NCI-H524 (cell line): Measurements from ENCODE around the gene ULK3.

Experiments used
- DNase-seq, 2 experiments: peaks; one replicate each; lab custom pipeline; 2025; lab: John Stamatoyannopoulos, UW

Gene ULK3

DNA sequence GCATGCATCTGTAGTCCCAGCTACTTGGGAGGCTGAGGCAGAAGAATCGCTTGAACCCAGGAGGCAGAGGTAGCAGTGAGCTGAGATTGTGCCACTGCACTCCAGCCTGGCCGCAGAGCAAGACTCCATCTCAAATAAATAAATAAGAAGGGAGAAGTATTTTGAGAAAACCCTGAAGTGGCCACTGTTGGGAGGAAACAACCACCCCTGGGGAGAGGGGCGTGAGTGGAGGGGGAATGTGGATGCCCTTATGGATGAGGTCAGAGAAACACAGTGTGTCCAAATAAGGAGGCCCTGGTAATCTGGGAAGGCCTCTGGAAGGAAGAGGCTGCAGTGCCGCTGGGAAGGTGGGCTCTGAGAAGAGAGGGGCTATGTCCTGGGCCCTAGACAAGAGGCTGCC lies 20.7 kb downstream of the ULK3 start:
- DNase-seq = no peak

DNA sequence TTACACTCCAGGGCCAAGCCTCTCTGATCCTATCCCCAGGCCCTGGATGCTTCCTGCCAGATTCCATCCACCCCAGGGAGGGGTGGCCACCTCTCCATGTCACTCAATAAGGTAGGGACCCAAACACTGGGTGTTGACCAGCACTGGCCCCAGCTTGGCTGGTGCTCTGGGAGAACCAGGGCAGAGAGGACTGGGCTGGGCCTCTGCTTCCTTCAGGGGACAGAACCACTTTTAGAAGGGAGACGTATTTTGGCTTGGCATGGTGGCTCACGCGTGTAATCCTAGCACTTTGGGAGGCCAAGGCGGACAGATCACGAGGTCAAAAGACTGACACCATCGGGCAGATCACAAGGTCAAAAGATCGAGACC lies 21.2 kb downstream of the ULK3 start:
- no peak for DNase-seq

DNA sequence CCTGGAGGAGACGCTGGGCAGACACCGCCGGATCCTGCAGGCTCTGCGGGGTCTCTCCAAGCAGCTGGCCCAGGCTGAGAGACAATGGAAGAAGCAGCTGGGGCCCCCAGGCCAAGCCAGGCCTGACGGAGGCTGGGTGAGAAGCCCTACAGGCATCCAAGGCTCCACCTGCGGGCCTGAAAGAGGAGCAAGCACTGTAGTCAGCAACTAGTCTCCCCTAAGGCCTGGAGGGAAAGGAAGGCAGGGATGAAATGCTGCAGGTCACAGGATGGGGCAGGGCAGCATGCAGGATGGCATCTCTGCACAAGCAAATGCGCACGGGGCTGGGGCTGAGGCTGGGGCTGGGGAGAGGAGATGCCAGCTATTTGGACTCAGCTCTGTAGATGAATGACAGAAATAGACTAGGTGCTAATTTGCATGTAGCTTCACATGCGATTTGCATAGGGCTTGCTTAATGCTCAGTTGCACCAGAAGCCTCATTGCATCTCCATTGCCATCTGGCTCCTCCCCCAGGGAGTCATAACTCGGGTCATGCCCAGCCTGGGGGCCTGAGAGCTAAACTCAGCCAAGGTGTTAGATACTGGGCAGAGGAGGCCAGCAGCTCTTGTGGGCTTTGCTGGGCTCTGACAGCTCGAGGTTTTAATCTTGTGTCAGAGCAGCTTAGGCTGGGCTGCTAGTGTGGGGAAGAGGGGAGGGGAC lies 21.7 kb downstream of the ULK3 start:
- DNase-seq = peak; percentile 54 to 87

DNA sequence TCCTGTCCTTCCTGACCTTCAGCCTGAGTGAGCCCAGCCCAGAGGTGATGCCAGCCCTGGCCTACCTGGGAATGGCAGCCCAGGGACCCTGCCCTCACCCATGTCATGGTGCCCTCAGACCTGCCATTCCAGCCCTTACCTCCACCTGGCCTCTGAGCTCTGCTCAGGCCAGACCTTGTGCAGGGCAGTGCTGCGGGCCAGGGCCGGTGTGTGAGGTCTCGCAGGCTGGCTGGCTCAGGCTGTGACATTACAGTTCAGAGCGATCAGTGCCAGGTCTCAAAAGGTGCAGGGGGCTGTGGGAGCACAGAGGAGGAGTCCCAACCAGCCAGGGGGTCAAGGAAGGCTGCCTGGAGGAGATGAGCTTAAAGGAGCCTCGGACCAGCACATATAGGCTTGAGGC lies 22.9 kb downstream of the ULK3 start:
- no peak for DNase-seq

DNA sequence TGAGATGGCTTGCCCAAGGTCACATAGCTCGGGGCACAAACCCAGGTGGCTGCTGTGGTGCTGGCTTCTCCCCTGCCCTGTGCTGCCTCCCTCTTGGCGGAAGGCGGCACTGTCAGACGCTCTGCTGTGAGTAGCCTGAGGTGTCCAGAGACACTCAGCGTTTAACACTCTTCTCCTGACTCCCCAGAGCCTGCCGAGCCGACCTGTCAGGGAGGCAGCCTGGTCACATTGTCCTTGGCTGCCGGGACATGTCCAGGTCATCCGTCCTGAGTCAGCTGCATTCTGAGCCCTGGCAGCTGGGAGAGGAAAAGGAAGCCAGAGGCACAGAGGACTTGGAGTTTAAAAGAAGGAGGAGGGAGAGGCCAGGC lies 25.6 kb downstream of the ULK3 start:
- peak in 1 of 2 experiments; percentile 27 for DNase-seq

DNA sequence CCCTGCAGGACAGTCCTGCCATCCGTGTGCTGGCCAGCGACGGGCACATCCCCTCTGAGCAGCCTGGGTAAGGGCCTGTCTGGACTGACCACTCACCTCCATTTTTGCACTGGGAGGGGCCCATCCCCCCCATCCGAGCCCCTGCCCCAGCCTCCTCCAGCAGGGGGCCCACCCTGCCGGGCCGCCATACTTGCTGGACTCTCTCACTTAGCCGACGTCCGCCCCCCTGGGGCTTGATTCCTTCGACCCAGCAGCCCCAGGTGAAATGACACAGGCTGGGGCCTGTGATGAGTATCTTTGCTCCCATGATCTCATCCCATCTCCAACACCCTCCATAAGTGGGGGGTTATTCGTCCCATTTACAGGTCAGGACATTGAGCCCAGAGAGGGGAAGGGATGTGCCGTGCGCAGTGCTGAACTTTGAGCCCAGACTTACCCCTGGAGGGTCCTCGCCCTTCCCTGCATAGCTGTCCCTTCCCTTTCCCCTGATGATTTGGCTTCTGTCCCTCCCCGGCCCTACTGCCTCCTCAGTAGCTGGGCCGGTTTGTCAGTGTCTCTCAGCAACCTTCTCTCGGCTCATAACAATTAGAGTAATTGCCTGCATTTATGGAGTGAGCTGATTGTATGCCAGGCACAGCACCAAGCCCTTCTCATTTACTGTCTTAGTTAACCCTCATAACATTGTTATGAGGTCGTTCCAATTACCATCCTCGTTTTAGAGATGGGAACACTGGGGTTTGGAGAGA lies 26.2 kb downstream of the ULK3 start:
- DNase-seq = no peak

DNA sequence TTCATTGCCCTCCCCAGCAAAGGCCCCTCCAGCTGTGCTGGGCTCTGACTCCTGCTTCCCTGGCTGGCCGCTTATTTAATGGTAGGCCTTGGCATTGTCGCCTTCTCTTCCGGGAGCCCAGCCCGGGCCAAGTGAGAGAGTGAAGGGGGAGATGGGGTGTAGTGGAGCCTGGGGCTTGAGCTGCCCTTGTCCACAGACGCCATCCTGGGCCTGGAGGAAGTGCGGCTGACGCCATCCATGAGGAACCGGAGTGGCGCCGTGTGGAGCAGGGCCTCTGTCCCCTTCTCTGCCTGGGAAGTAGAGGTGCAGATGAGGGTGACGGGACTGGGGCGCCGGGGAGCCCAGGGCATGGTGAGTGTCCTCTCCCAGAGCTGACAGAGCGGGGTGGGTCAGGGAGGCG lies 27.0 kb downstream of the ULK3 start:
- no peak for DNase-seq

DNA sequence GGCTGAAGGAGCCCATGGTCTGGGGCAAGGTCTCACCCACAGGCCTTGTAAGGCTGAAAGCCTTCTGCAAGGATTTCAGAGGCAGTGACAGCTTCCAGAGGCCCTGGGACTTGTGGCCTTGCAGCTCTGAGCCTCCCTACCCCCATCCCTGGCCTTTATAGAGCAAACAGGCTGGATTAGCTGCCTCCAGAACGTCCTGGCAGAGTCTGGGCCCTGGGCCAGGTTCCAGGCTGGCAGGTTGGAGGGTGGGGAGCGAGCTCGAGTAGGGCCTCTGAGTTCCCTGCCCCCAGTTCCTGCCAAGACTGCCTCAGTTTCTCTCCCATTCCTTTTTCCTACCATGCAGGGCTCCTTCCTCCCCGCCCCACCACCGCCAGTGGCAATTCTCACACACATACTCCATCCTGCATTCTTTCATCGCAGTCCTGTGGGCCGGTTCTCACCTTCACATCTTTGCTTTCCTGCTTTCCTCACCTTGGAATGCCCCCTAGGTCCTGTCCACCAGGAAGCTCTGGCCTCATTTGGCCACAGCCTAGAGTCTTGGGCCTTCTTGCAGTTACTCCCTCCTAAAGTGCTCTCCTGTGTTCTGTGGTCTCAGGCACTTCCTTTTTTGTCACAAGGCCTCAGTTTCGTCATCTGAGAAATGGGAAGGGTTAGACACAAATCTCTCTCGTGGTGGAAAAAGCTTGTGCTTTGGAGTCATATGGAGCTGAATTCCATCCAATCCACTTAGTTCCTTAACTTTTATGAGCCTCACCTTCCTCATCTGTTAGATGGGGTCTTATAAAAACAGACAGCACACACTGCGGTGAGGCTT lies 27.6 kb downstream of the ULK3 start:
- DNase-seq = peak in 1 of 2 experiments; percentile 18

DNA sequence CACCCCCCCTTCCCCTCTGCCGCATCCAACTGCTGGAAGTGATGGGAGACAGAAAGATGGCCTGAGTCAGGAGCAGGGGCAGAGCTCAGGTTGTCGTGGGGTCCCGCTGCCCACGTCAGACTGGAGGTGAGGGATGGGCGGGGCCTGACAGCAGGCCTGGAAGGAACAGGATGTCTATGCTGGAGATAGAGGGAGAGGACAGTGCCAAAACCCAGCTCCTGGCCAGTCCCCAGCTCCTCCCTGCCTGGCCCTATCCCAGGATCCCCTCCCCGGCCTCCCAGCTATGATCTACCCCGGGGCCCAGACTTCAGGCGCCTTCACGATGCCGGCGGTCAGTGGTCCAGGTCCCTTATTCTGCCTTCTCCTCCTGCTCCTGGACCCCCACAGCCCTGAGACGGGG lies 30.4 kb downstream of the ULK3 start, which contains the start of gene LMAN1L:
Gene LMAN1L, plus strand, starts transcription at position 303 of the 400 bp plus-strand sequence. Its CDS starts 20 bp downstream, at position 323.
- no peak for DNase-seq

DNA sequence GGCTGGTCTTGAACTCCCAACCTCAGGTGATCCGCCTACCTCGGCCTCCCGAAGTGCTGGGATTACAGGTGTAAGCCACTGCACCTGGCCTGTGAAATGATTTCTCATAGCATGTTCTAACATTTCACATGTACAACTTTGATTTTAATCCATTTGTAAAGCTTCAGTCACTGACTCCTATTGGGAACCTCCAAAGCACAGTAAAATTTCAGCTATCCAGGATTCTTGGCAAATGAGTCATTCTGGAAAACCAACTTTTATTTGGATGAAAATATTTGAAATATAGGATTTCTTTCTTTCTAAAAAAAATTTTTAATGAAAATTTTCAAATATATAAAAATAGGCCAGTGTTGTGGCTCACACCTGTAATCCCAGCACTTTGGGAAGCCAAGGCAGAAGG lies 33.0 kb downstream of the ULK3 start:
- no peak for DNase-seq

DNA sequence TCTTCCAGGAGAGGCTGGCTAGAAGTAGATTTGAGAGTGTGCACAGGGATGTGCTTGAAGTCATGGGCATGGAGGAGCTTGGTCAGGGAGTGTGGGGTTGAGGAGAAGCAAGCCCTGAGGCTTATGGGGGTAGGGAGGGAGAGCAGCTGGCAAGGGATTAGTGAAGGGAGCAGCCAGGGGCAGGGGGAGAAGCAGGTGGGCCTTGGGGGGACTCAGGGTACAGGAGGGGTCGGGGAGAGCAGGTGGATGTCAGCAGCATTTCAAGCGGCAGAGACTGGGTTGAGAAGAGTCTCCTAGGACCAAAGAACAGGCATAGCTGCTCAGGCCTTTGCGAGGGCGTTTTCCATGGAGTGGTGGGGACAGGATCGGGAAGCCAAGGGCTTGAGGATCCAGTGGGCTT lies 33.7 kb downstream of the ULK3 start:
- DNase-seq = peak; percentile 34 to 76

DNA sequence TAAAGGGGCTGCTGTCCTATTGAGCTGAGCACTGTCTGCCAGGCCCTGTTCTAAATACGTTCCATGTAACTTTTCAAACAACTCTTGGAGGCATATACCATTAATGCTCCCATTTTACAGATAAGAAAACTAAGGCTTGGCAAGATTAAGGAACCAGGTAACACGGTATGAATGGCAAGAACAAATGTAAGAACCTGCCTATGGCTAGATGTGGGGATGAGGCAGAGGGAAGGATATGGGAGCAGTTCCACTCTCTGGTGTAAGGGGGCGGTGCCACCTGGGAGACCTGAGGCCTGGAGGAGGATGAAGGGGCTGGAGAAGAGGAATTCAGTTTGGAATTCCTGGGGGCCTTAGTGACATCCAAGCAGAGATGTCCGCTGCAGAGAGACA lies 34.1 kb downstream of the ULK3 start:
- DNase-seq = no peak

DNA sequence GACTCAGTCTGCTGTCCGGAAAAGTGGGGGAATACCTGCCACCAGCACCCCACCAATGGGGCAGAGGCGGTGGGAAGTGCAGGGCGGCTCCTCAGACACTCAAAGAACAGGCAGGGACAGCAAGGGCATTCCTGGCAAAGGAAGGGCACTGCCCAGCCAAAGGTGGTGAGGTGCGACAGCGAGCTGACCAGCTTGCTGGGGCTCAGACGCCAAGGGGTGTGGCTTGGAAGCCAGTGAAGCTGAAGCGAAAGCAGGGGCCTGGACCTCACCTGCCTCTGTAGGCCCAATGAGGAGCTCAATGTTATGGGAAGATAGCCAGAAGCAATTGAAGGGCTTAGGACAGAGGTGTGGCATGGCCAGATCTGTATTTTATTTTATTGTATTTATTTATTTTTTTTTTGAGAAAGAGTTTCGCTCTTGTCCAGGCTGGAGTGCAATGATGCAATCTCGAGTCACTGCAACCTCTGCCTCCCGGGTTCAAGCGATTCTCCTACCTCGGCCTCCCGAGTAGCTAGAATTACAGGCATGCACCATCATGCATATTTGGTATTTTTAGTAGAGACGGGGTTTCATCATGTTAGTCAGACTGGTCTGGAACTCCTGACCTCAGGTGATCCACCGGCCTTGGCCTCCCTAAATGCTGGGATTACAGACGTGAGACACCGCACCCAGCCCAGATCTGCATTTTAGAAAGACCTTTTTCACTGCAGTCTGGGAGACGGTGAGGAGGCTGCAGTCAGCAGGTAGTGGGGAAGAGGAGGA lies 34.7 kb downstream of the ULK3 start:
- no peak for DNase-seq

DNA sequence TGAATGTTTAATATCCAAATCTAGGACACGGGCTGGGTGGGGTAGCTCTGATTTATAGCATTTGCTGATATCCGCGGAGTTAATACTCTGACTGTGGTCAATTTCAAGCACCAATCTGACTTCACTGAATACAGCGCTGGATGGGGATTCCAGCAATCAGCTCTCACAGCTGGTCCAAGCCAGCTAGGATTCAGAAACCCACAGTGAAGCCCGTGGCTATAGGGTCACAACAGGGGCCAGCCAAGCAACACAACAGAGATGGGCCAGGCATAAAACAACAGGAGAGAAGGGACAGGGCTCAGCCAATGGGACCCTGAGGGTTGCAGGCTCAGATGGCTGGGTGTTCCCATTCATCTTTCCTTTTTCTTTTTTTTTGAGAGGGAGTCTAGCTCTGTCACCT lies 35.7 kb downstream of the ULK3 start:
- no peak for DNase-seq

DNA sequence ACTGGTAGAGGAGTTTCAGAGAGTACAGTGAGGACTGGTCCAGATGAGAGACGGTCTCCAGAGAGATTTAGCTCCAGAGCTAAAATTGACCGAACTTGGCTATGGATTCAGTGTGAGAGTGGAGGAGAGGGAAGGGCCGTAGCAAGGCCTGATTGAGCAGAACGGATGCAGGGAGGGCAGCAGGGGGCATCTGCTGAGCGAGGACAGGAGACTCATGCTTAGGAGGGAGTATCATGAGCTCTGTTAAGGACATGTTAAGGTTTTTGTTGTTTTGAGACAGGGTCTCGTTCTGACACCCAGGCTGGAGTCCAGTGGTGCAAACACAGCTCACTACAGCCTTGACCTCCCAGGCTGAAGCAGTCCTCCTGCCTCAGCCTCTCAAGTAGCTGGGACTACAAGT lies 38.0 kb downstream of the ULK3 start:
- DNase-seq = no peak

DNA sequence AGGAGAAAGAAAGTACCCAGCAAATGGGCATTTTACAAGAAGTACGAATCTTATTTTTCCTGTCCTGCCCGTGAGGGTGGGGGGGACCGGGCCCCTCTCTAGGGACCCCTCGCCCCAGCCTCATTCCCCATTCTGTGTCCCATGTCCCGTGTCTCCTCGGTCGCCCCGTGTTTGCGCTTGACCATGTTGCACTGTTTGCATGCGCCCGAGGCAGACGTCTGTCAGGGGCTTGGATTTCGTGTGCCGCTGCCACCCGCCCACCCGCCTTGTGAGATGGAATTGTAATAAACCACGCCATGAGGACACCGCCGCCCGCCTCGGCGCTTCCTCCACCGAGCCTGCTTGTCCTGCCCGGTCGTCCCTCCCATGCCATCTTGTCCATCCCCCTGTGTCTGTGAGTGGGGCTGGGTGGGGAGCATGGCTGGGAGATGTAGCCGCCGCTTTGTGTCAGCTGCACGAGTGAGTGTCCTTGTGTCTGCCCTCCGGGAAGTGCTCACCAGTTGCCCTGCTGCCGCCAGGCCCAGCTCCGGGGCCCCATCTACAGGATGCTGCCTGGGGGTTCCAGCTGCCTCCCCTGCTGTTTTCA lies 40.0 kb downstream of the ULK3 start:
- DNase-seq = no peak

DNA sequence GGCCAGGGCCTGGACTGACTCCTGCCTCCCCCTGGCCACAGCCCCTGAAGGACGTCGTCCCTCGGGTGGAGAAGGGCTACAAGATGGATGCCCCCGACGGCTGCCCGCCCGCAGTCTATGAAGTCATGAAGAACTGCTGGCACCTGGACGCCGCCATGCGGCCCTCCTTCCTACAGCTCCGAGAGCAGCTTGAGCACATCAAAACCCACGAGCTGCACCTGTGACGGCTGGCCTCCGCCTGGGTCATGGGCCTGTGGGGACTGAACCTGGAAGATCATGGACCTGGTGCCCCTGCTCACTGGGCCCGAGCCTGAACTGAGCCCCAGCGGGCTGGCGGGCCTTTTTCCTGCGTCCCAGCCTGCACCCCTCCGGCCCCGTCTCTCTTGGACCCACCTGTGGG lies 40.7 kb downstream of the ULK3 start:
- DNase-seq = no peak

DNA sequence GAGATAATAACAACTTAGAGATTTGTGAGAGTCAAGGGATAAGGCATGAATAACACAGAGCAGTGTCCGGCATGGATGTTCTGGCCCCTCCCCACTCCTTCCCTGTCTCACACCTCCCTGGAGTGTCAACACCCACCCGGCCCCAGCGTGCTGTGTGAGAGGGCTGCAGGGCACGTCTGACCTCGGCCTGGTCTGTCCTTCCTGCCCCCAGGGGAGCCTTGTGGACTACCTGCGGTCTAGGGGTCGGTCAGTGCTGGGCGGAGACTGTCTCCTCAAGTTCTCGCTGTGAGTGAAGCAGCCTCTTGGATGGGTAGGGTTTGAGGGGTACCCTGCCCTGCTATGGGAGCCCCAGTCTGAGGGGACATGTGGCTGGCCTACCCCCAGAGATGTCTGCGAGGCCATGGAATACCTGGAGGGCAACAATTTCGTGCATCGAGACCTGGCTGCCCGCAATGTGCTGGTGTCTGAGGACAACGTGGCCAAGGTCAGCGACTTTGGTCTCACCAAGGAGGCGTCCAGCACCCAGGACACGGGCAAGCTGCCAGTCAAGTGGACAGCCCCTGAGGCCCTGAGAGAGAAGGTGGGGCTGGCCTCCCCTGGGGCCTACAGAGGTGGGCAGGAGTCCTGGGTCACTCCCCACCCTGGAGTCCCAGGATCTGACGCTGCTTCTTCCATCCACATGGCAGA lies 41.5 kb downstream of the ULK3 start:
- DNase-seq = no peak

DNA sequence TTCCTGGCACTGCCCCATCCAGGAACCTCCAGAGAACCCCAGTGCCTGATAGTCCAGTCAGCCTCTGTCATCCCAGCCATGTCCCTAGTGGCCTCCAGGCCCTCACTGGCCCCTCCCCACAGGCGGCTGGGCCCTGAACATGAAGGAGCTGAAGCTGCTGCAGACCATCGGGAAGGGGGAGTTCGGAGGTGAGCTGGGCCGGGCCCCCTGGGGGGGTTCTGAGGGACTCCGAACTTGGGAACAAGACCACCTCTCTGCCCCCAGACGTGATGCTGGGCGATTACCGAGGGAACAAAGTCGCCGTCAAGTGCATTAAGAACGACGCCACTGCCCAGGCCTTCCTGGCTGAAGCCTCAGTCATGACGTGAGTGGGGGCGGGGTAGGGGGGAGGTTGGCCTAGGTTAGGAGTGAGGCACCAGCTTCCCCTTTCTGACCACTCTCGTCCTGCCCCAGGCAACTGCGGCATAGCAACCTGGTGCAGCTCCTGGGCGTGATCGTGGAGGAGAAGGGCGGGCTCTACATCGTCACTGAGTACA lies 42.3 kb downstream of the ULK3 start:
- DNase-seq = no peak

DNA sequence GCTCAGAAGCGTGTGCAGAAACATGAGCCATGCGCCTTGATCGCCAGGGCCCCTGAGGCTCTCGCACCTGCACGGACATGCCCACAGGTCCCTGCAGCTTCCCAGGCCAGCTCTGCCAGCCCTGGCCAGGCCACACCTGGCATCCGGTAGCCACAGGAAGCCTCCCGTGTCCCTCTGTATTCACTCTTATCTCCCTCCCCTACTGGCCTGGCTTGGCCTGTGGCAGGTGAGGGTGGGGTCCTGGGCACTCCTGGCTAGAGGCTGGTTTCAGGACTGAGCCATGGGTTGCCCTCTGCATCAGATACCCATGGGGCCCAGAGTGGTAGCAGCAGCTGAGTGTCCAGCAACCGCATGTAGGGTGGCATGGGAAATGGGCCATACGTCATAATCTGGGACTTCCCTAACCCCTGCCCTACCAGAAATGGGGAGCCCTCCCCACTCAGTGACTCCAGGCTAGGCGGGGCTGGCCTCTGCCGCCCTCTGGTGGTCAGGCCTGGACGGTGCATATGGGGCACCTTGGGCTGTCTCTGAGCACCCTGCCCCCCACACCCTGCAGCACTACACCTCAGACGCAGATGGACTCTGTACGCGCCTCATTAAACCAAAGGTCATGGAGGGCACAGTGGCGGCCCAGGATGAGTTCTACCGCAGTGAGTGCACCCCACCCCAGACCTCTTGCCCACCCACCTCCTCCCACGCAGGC lies 42.9 kb downstream of the ULK3 start:
- DNase-seq = peak; percentile 13 to 37
